HepG2 (cell line): Measurements from ENCODE around the gene SLIT3. TPM values are rescaled to one million over a fixed set of nuclear protein-coding genes. Genes with fewer than 3 reads are reported as not detected.

Experiments
- ATAC-seq: fragments of 200-7000 bp; cut with Tn5 transposase; 3 replicates; pipeline ENCODE4 v1.9.1; 2020; ENCODE audit warnings: mild to moderate bottlenecking, moderate library complexity
- BruUV-seq: library from RNA; stranded (reverse); fragments of 400-500 nt; replicated peaks from 2 replicates; lab custom pipeline; 2021; lab: Mats Ljungman, UMichigan
- CTCF ChIA-PET: fragments of 300-600 bp; formaldehyde crosslinking; extraction: SDS; loops from one replicate; lab custom pipeline; 2021; ENCODE audit warnings: low total read pairs, inconsistent platforms, low intra/inter-chr PET ratio; lab: Yijun Ruan, JAX
- POLR2A ChIA-PET: fragments of 350-600 bp; sonication (Branson Sonifier 250); formaldehyde crosslinking; loops from one replicate; lab custom pipeline; 2020; ENCODE audit warnings: antibody characterized with exemption, inconsistent platforms; lab: Yijun Ruan, JAX
- DNase-seq: peaks from one replicate; pipeline ENCODE4 v3.0.0-alpha.2; 2015; ENCODE audit warnings: low spot score
- FAIRE-seq: peaks from 3 replicates; lab custom pipeline; 2011; peaks lifted over from hg19 to GRCh38; lab: Jason Lieb, UNC
- H2AFZ ChIP-seq: one replicate; pipeline ENCODE4 v1.6.1; 2011; ENCODE audit warnings: low read length, inconsistent platforms
- H3K27ac ChIP-seq: fragments of 300-600 bp; 3 replicates; pipeline ENCODE4 v1.8.0; 2011; ENCODE audit warnings: mixed run types, mild to moderate bottlenecking, mixed read lengths, low read length, inconsistent platforms; ENCODE audit not compliant: insufficient read depth; ENCODE audit errors: extremely low read length
- H3K27me3 ChIP-seq, 2 experiments: fragments of 200-600 bp in 1 of 2; 2 replicates in 1 of 2; 3 replicates in 1 of 2; pipeline versions ENCODE4 v1.6.0 to v1.8.0; 2011; ENCODE audit warnings: low read length in 2 of 2, mild to moderate bottlenecking in 2 of 2, moderate library complexity in 2 of 2, inconsistent platforms in 1 of 2; ENCODE audit not compliant: insufficient read depth in 2 of 2, control insufficient read depth in 1 of 2
- H3K36me3 ChIP-seq, 2 experiments: fragments of 200-600 bp in 1 of 2; replicated peaks in 1 of 2; 2 replicates in 1 of 2; 3 replicates in 1 of 2; pipeline versions ENCODE4 v1.5.1 to v1.8.0; 2011; ENCODE audit warnings: low read length in 2 of 2, inconsistent platforms in 1 of 2; ENCODE audit not compliant: insufficient read depth in 2 of 2, control insufficient read depth in 1 of 2
- H3K4me1 ChIP-seq: 2 replicates; pipeline ENCODE4 v1.5.1; 2012; ENCODE audit warnings: low read length, inconsistent platforms; ENCODE audit not compliant: insufficient read depth
- H3K4me2 ChIP-seq: 2 replicates; pipeline ENCODE4 v1.6.0; 2011; ENCODE audit warnings: low read depth, low read length, inconsistent platforms
- H3K4me3 ChIP-seq, 3 experiments: fragments of 200-600 bp in 1 of 3; sonication (generic), shearing (Covaris generic) in 1 of 3; replicated peaks in 1 of 3; 2 replicates each; pipeline ENCODE4 v1.5.1; 2011 to 2016; ENCODE audit warnings: low read length in 3 of 3, inconsistent platforms in 2 of 3, low read depth in 2 of 3, mild to moderate bottlenecking in 2 of 3, control low read depth in 1 of 3, mixed read lengths in 1 of 3; ENCODE audit not compliant: insufficient read depth in 1 of 3
- H3K79me2 ChIP-seq: one replicate; pipeline ENCODE4 v1.6.1; 2011; ENCODE audit warnings: low read length, inconsistent platforms; ENCODE audit not compliant: insufficient read depth
- H3K9ac ChIP-seq: 2 replicates; pipeline ENCODE4 v1.6.0; 2011; ENCODE audit warnings: mild to moderate bottlenecking, low read depth, low read length, inconsistent platforms; ENCODE audit not compliant: insufficient read depth
- H3K9me3 ChIP-seq: 2 replicates; pipeline ENCODE4 v1.5.1; 2012; ENCODE audit warnings: mild to moderate bottlenecking, low read length
- H4K20me1 ChIP-seq: 2 replicates; pipeline ENCODE4 v1.6.0; 2011; ENCODE audit warnings: inconsistent platforms, mild to moderate bottlenecking, low read length, moderate library complexity; ENCODE audit not compliant: insufficient read depth
- CHCHD3 ChIP-seq: sonication (generic); formaldehyde crosslinking; IDR thresholded peaks from 2 replicates; pipeline ENCODE4 v1.8.0; 2022; ENCODE audit warnings: mild to moderate bottlenecking, missing genetic modification reagents, moderate library complexity
- GATA4 ChIP-seq: sonication (generic); IDR thresholded peaks from 2 replicates; pipeline ENCODE4 v1.6.1; 2016; ENCODE audit warnings: antibody characterized with exemption, low read depth, borderline replicate concordance
- GFI1 ChIP-seq: sonication (generic); formaldehyde crosslinking; IDR thresholded peaks from 2 replicates; pipeline ENCODE4 v1.5.0; 2020; ENCODE audit warnings: missing genetic modification reagents, mild to moderate bottlenecking, borderline replicate concordance
- HDAC2 ChIP-seq: sonication (generic); formaldehyde crosslinking; IDR thresholded peaks from 2 replicates; pipeline ENCODE4 v1.4.0; 2020; ENCODE audit warnings: missing genetic modification reagents
- HNRNPLL ChIP-seq: fragments of 200-400 bp; formaldehyde crosslinking; IDR thresholded peaks from 2 replicates; pipeline ENCODE4 v1.6.1; 2017; ENCODE audit warnings: mild to moderate bottlenecking, low read depth, low read length; ENCODE audit not compliant: poor library complexity, severe bottlenecking
- KDM1A ChIP-seq: IDR thresholded peaks from 2 replicates; pipeline ENCODE4 v1.6.1; 2016; ENCODE audit warnings: missing compliant biosample characterization
- ZFAT ChIP-seq: sonication (generic); formaldehyde crosslinking; conservative IDR thresholded peaks from 2 replicates; pipeline ENCODE4 v1.8.1; 2023; ENCODE audit warnings: missing genetic modification reagents, inconsistent platforms
- ZNF12 ChIP-seq: sonication (generic); formaldehyde crosslinking; IDR thresholded peaks from 2 replicates; pipeline ENCODE4 v1.5.0; 2020; ENCODE audit warnings: missing genetic modification reagents
- ZNF558 ChIP-seq: sonication (generic); formaldehyde crosslinking; IDR thresholded peaks from 2 replicates; pipeline ENCODE4 v1.9.0; 2022; ENCODE audit warnings: mild to moderate bottlenecking, missing genetic modification reagents, borderline replicate concordance
- WGBS: methylation state at CpG from one replicate; pipeline ENCODE4 v1.1.6; 2017; ENCODE audit warnings: low lambda C conversion rate; 5-methylcytosine and 5-hydroxymethylcytosine counted together
- in situ Hi-C: cut with HindIII; loops from 2 replicates; pipeline ENCODE4 v1.10.0; 2017; ENCODE audit warnings: low pct_unique_long_range_greater_than_20kb; ENCODE audit not compliant: extremely low pct_ligation_motif_present
- intact Hi-C: fragments of 100-400 bp; cut with micrococcal nuclease; formaldehyde crosslinking; loops from one replicate; pipeline ENCODE4 v1.10.0; 2022; ENCODE audit not compliant: unreplicated experiment
- polyA plus RNA-seq, 8 experiments: library from polyadenylated mRNA; depleted of rRNA in 3 of 8; stranded (reverse) in 7 of 8; unstranded in 1 of 8; fragments of >200 nt; fragmentation: Illumina TruSeq in 4 of 8; extraction: Trizol in 4 of 8; gene quantifications; 2 replicates each; pipeline versions ENCODE4 v1.2.1 to v1.2.3, GENCODE V29; 2011 to 2016; ENCODE audit warnings: low read depth in 4 of 8, missing spikeins in 1 of 8, mixed read lengths in 1 of 8; ENCODE audit not compliant: insufficient read depth in 1 of 8
- total RNA-seq, 5 experiments: library from RNA; depleted of rRNA; stranded (reverse); fragments of >200 nt; fragmentation: Illumina TruSeq; extraction: Trizol; gene quantifications; 2 replicates each; pipeline ENCODE4 v1.2.3, GENCODE V29; 2016; ENCODE audit warnings: low read depth in 1 of 5
- TF ChIP-seq, protein P1 (sequence below): IDR thresholded peaks from 2 replicates; pipeline ENCODE4 v1.6.1; 2016; ENCODE audit warnings: low read depth, borderline replicate concordance

SLIT3 gene
- total and polyA plus RNA-seq, 2 of the 13 experiments (the other 11 are each of a cell fraction or from before 2014, with no cell fraction given) = not detected

GRCh38 chr5:168826246-168826725 lies 474.7 kb downstream of the SLIT3 start:
- in situ Hi-C loops = no loop called here
- WGBS = 29% methylated on average over 7 of the region's 7 CpGs
- FAIRE-seq = no peak
- no peak overlapping the region for H3K4me2 ChIP-seq
- CTCF ChIA-PET = no interaction called here
- no peak for TF ChIP-seq GFI1 (CRISPR knock-in tag)
- no peak for TF ChIP-seq GATA4
- no peak for TF ChIP-seq ZFAT (CRISPR knock-in tag)
- no peak for TF ChIP-seq KDM1A
- TF ChIP-seq, protein P1, sequence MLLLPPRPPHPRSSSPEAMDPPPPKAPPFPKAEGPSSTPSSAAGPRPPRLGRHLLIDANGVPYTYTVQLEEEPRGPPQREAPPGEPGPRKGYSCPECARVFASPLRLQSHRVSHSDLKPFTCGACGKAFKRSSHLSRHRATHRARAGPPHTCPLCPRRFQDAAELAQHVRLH (CRISPR knock-in tag) = no peak
- TF ChIP-seq, all 625 proteins: peak for 0
- Histone ChIP-seq H4K20me1 (no peaks in the 10 kb centered on the region), H2AFZ (no peak overlapping the region), H3K4me1 (no peaks in the 10 kb centered on the region), H3K36me3 (no peaks in the 10 kb centered on the region), H3K9ac (no peak overlapping the region), H3K27me3 (peaks cover 0 to 29% of the 10 kb centered on the region in 2 experiments; a peak in 4 of 5 replicates), H3K9me3 (no peaks in the 10 kb centered on the region), H3K4me3 (no peak overlapping the region), H3K79me2 (no peaks in the 10 kb centered on the region), H3K27ac (no peak overlapping the region)
- DNase-seq (no peak), ATAC-seq (no peak)
- POLR2A ChIA-PET = no interaction called here
- intact Hi-C loops = no loop called here
- BruUV-seq = no TSS peak

DNA sequence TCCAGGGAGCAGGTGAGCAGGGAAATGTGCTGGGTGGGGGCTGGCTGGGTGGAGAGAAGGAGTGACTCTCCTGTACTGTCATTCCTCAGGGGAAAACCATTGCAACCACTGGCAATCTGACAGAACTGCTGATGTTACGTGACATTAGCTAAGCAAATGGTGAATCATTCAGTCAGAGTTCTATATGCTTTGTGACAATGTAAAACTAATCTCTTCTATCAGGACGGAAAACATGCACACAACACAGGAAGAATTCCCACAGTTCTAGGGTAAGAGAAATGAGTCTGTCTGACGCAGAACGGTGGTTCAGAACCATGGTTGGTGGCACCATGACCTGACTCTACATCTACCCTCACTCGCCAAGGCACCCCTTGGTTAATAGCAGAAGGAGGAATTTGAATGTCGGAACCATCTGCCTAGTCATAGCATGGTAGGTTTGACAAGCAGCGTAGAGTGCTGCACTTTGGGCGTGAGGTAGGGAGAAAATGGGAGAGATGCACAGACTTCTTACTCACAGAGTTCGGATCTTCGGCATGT lies 478.1 kb downstream of the SLIT3 start:
- Histone ChIP-seq H3K36me3 (no peaks in the 10 kb centered on the region), H3K79me2 (no peaks in the 10 kb centered on the region), H3K4me1 (no peaks in the 10 kb centered on the region), H3K4me3 (no peak overlapping the region), H3K27me3 (peaks cover 0 to 50% of the 10 kb centered on the region in 2 experiments; a peak in 3 of 5 replicates), H3K27ac (no peak overlapping the region), H3K4me2 (no peak overlapping the region), H3K9ac (no peak overlapping the region), H3K9me3 (no peaks in the 10 kb centered on the region), H2AFZ (no peak overlapping the region), H4K20me1 (no peaks in the 10 kb centered on the region)
- BruUV-seq = no TSS peak
- ChIA-PET CTCF (no interaction called here), POLR2A (no interaction called here)
- WGBS = 17% methylated on average over 10 of the region's 10 CpGs
- in situ Hi-C loops (no loop called here), intact Hi-C loops (no loop called here)
- no peak for TF ChIP-seq HNRNPLL
- TF ChIP-seq ZNF558 (CRISPR knock-in tag) = no peak
- no peak for TF ChIP-seq CHCHD3 (CRISPR knock-in tag)
- no peak for TF ChIP-seq ZNF12 (CRISPR knock-in tag)
- no peak for TF ChIP-seq HDAC2 (CRISPR knock-in tag)
- FAIRE-seq (no peak), DNase-seq (no peak), ATAC-seq (no peak)
